PC-3 (cell line): ENCODE measurements around the gene NME7.

ENCODE experiments used
- CTCF ChIP-seq: fragments of 300-600 bp; sonication (generic); conservative IDR thresholded peaks from 2 replicates; pipeline ENCODE4 v1.5.1; 2017; ENCODE audit warnings: antibody characterized with exemption, low read depth, mild to moderate bottlenecking, low read length
- EZH2 ChIP-seq: fragments of 300-600 bp; sonication (generic); IDR thresholded peaks from one replicate; pipeline ENCODE4 v1.6.1; 2017; ENCODE audit warnings: antibody characterized with exemption, mild to moderate bottlenecking, low read length; ENCODE audit not compliant: unreplicated experiment
- EZH2phosphoT487 ChIP-seq: fragments of 300-600 bp; sonication (generic); IDR thresholded peaks from 2 replicates; pipeline ENCODE4 v1.6.1; 2018; ENCODE audit warnings: mild to moderate bottlenecking, antibody characterized with exemption, low read length, borderline replicate concordance

GRCh38 chr1:169103480-169103893, 264.1 kb downstream of the NME7 start:
- TF ChIP-seq CTCF (no peak), EZH2 (no peak), EZH2phosphoT487 (no peak)
